ENCODE data around the gene CDKL5.

CDKL5 gene

GRCh38 chrX:18543738-18544137 is 118.3 kb downstream of the CDKL5 start:
- TF ChIP-seq CREB1 (IDR thresholded peaks at IDR 0.05; ENCODE audit: low read depth) (no peak), RAD21 (IDR thresholded peaks at IDR 0.05; ENCODE audit: low read depth) (no peak), CEBPB (IDR thresholded peaks at IDR 0.05) (no peak), REST (IDR thresholded peaks at IDR 0.05; ENCODE audit: low read depth) (no peak), FOXM1 (IDR thresholded peaks at IDR 0.05; ENCODE audit: borderline replicate concordance, low read depth) (no peak), NFIC (IDR thresholded peaks at IDR 0.05) (no peak), EGR1 (IDR thresholded peaks at IDR 0.05) (no peak), MAX (IDR thresholded peaks at IDR 0.05) (no peak), USF1 (IDR thresholded peaks at IDR 0.05) (no peak), TAF1 (IDR thresholded peaks at IDR 0.05; ENCODE audit: low read depth) (no peak), ZBTB7A (IDR thresholded peaks at IDR 0.05; ENCODE audit: low read depth) (no peak), TEAD4 (IDR thresholded peaks at IDR 0.05) (no peak), YY1 (IDR thresholded peaks at IDR 0.05; ENCODE audit: low read depth) (no peak), TCF12 (IDR thresholded peaks at IDR 0.05; ENCODE audit: low read depth) (no peak), EP300 (IDR thresholded peaks at IDR 0.05; ENCODE audit: borderline replicate concordance) (no peak)

GRCh38 chrX:18545771-18546170 is 120.4 kb downstream of the CDKL5 start:
- TF ChIP-seq YY1 (IDR thresholded peaks at IDR 0.05; ENCODE audit: low read depth) (no peak), TEAD4 (IDR thresholded peaks at IDR 0.05) (no peak), CEBPB (IDR thresholded peaks at IDR 0.05) (no peak)

- TF ChIP-seq TEAD4 (IDR thresholded peaks at IDR 0.05) (no peak), TCF12 (IDR thresholded peaks at IDR 0.05; ENCODE audit: low read depth) (no peak), FOXM1 (IDR thresholded peaks at IDR 0.05; ENCODE audit: borderline replicate concordance, low read depth) (no peak)
Observed at GRCh38 chrX:18548996-18549395, 123.6 kb downstream of the CDKL5 start.

GRCh38 chrX:18549643-18550042 is 124.2 kb downstream of the CDKL5 start:
- TF ChIP-seq EP300 (IDR thresholded peaks at IDR 0.05; ENCODE audit: borderline replicate concordance) (no peak), FOXM1 (IDR thresholded peaks at IDR 0.05; ENCODE audit: borderline replicate concordance, low read depth) (no peak), TEAD4 (IDR thresholded peaks at IDR 0.05) (no peak), TAF1 (IDR thresholded peaks at IDR 0.05; ENCODE audit: low read depth) (no peak), ZBTB7A (IDR thresholded peaks at IDR 0.05; ENCODE audit: low read depth) (no peak), NFIC (IDR thresholded peaks at IDR 0.05) (no peak), RAD21 (IDR thresholded peaks at IDR 0.05; ENCODE audit: low read depth) (no peak), CEBPB (IDR thresholded peaks at IDR 0.05) (no peak), EGR1 (IDR thresholded peaks at IDR 0.05) (no peak), YY1 (IDR thresholded peaks at IDR 0.05; ENCODE audit: low read depth) (no peak), TCF12 (IDR thresholded peaks at IDR 0.05; ENCODE audit: low read depth) (no peak), CREB1 (IDR thresholded peaks at IDR 0.05; ENCODE audit: low read depth) (no peak), REST (IDR thresholded peaks at IDR 0.05; ENCODE audit: low read depth) (no peak), USF1 (IDR thresholded peaks at IDR 0.05) (no peak), MAX (IDR thresholded peaks at IDR 0.05) (no peak)

- no peak for TF ChIP-seq REST (IDR thresholded peaks at IDR 0.05; ENCODE audit: low read depth)
- TF ChIP-seq MAX (IDR thresholded peaks at IDR 0.05), result no peak
- TF ChIP-seq CEBPB (IDR thresholded peaks at IDR 0.05), result no peak
- no peak for TF ChIP-seq ZBTB7A (IDR thresholded peaks at IDR 0.05; ENCODE audit: low read depth)
- TF ChIP-seq TAF1 (IDR thresholded peaks at IDR 0.05; ENCODE audit: low read depth), result no peak
- no peak for TF ChIP-seq EP300 (IDR thresholded peaks at IDR 0.05; ENCODE audit: borderline replicate concordance)
- TF ChIP-seq RAD21 (IDR thresholded peaks at IDR 0.05; ENCODE audit: low read depth), result no peak
- TF ChIP-seq USF1 (IDR thresholded peaks at IDR 0.05), result no peak
- TF ChIP-seq FOXM1 (IDR thresholded peaks at IDR 0.05; ENCODE audit: borderline replicate concordance, low read depth), result no peak
- no peak for TF ChIP-seq TCF12 (IDR thresholded peaks at IDR 0.05; ENCODE audit: low read depth)
- no peak for TF ChIP-seq CREB1 (IDR thresholded peaks at IDR 0.05; ENCODE audit: low read depth)
- no peak for TF ChIP-seq TEAD4 (IDR thresholded peaks at IDR 0.05)
- no peak for TF ChIP-seq EGR1 (IDR thresholded peaks at IDR 0.05)
- no peak for TF ChIP-seq NFIC (IDR thresholded peaks at IDR 0.05)
- TF ChIP-seq YY1 (IDR thresholded peaks at IDR 0.05; ENCODE audit: low read depth), result no peak
Observed at GRCh38 chrX:18557879-18558278, 132.5 kb downstream of the CDKL5 start.
